ENCODE measurements around the gene TCF4. TPM values are rescaled to one million over a fixed set of nuclear protein-coding genes. Genes with fewer than 3 reads are reported as not detected.

The TCF4 gene
- total and polyA plus RNA-seq, 2 donors (not counting 1 experiment from before 2014, with no cell fraction given) = 68.5 to 353 TPM

DNA sequence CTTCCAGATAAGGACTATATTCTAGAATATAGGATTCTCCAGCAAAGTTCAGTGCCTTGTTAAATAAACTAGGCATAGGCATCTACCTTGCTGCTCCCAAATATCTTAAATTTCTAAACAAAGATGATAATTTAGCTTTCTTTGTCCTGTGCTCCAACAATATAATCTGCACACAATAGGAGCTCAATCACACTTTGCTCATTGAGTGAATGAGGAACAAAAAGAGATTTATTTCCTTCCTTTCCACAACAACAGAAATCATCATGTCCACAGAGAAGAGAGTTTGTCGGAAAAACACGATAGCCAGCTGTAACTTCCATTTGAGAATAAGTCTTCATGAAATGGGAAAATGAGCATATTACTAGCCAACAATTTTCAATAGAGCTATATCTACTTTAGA lies 256.7 kb downstream of the TCF4 start:
- intact Hi-C loops (cut with micrococcal nuclease) = no loop called here
- Histone ChIP-seq H3K79me2 (ENCODE audit: control insufficient read depth, insufficient read depth, low read length) (no peaks in the 10 kb centered on the region), H2AFZ (ENCODE audit: insufficient read depth, low read depth, low read length, poor library complexity, severe bottlenecking) (no peak overlapping the region), H4K20me1 (ENCODE audit: control insufficient read depth, insufficient read depth, low read length, poor library complexity, severe bottlenecking) (no peaks in the 10 kb centered on the region), H3K36me3 (replicated peaks in 1 of 2; ENCODE audit: control extremely low read depth in 1 of 2, control insufficient read depth in 1 of 2, extremely low read depth in 1 of 2, insufficient read depth in 2 of 2, low read length in 1 of 2) (no peaks in the 10 kb centered on the region), H3K4me3 (ENCODE audit: control extremely low read depth in 1 of 5, extremely low read depth in 1 of 5, insufficient read depth in 1 of 5, low read depth in 2 of 5, low read length in 4 of 5) (no peak overlapping the region), H3K9me3 (ENCODE audit: control extremely low read depth in 1 of 3, control insufficient read depth in 2 of 3, insufficient read depth in 1 of 3, low read length in 2 of 3) (no peaks in the 10 kb centered on the region), H3K4me2 (replicated peaks; ENCODE audit: low read depth, low read length, poor library complexity, severe bottlenecking) (no peak overlapping the region), H3K4me1 (ENCODE audit: control insufficient read depth in 2 of 2, insufficient read depth in 2 of 2, low read length in 2 of 2) (peaks cover 19 to 29% of the 10 kb centered on the region in 2 donors), H3K27ac (ENCODE audit: low read length in 2 of 2) (no peak overlapping the region), H3K9ac (ENCODE audit: low read length) (no peak overlapping the region), H3K27me3 (replicated peaks in 1 of 4; ENCODE audit: control extremely low read depth in 1 of 4, control insufficient read depth in 3 of 4, insufficient read depth in 4 of 4, low read length in 3 of 4) (no peaks in the 10 kb centered on the region)
- Mint-ChIP-seq H3K9me3 (ENCODE audit: insufficient read depth) (no peaks in the 10 kb centered on the region), H3K4me1 (peaks cover 39% of the 10 kb centered on the region), H3K4me3 (no peak overlapping the region), H3K27me3 (no peaks in the 10 kb centered on the region), H3K27ac (no peak overlapping the region)
- POLR2A ChIA-PET = no interaction called here
- CTCF ChIA-PET = interaction anchor here (0.7 to 2.1 kb wide), 3 partner anchors 12 to 1228 kb away, joined by 3 to 8 read pairs (median 7); no protein-coding TSS in a partner anchor
- WGBS (ENCODE audit: insufficient coverage) = no CpG with 5 or more reads among the region's 2 CpGs
- no peak for DNase-seq
- TF ChIP-seq EZH2 (IDR thresholded peaks at IDR 0.05; ENCODE audit: borderline replicate concordance, insufficient read depth, low read depth, low read length, poor library complexity, severe bottlenecking) = no peak
- TF ChIP-seq, protein P1, sequence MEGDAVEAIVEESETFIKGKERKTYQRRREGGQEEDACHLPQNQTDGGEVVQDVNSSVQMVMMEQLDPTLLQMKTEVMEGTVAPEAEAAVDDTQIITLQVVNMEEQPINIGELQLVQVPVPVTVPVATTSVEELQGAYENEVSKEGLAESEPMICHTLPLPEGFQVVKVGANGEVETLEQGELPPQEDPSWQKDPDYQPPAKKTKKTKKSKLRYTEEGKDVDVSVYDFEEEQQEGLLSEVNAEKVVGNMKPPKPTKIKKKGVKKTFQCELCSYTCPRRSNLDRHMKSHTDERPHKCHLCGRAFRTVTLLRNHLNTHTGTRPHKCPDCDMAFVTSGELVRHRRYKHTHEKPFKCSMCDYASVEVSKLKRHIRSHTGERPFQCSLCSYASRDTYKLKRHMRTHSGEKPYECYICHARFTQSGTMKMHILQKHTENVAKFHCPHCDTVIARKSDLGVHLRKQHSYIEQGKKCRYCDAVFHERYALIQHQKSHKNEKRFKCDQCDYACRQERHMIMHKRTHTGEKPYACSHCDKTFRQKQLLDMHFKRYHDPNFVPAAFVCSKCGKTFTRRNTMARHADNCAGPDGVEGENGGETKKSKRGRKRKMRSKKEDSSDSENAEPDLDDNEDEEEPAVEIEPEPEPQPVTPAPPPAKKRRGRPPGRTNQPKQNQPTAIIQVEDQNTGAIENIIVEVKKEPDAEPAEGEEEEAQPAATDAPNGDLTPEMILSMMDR (IDR thresholded peaks at IDR 0.05) = no peak
- no peak for ATAC-seq (ENCODE audit: low read depth)

- peak overlapping the region in 1 of 5 experiments; percentile 42 for H3K4me3 ChIP-seq (ENCODE audit: control extremely low read depth in 1 of 5, extremely low read depth in 1 of 5, insufficient read depth in 1 of 5, low read depth in 2 of 5, low read length in 4 of 5)
- no peaks in the 10 kb centered on the region for H3K27me3 Mint-ChIP-seq
- ATAC-seq (ENCODE audit: low read depth) (peak; percentile 59), DNase-seq (peak; percentile 59)
- H3K27ac Mint-ChIP-seq = peak overlapping the region; percentile 78
- H3K4me3 Mint-ChIP-seq = peak overlapping the region; percentile 70
- H3K4me1 ChIP-seq (ENCODE audit: control insufficient read depth in 2 of 2, insufficient read depth in 2 of 2, low read length in 2 of 2) = peaks cover 36 to 50% of the 10 kb centered on the region in 2 donors
- intact Hi-C loops (cut with micrococcal nuclease) = loop anchor here (1.0 to 10.0 kb wide), 3 partner anchors 9 to 926 kb away; no protein-coding TSS in a partner anchor
- H3K36me3 ChIP-seq (replicated peaks in 1 of 2; ENCODE audit: control extremely low read depth in 1 of 2, control insufficient read depth in 1 of 2, extremely low read depth in 1 of 2, insufficient read depth in 2 of 2, low read length in 1 of 2) = no peaks in the 10 kb centered on the region
- peaks cover 61% of the 10 kb centered on the region for H3K4me1 Mint-ChIP-seq
- H3K27me3 ChIP-seq (replicated peaks in 1 of 4; ENCODE audit: control extremely low read depth in 1 of 4, control insufficient read depth in 3 of 4, insufficient read depth in 4 of 4, low read length in 3 of 4) = no peaks in the 10 kb centered on the region
- peak overlapping the region; percentile 43 for H3K4me2 ChIP-seq (replicated peaks; ENCODE audit: low read depth, low read length, poor library complexity, severe bottlenecking)
- no peak overlapping the region for H3K9ac ChIP-seq (ENCODE audit: low read length)
- no peaks in the 10 kb centered on the region for H3K9me3 Mint-ChIP-seq (ENCODE audit: insufficient read depth)
- peak overlapping the region; percentile 15 for H2AFZ ChIP-seq (ENCODE audit: insufficient read depth, low read depth, low read length, poor library complexity, severe bottlenecking)
- CTCF ChIA-PET = interaction anchor here (0.6 to 1.5 kb wide), 4 partner anchors 10 to 534 kb away, joined by 3 read pairs; no protein-coding TSS in a partner anchor
- WGBS (ENCODE audit: insufficient coverage) = 0% methylated on average over 2 of the region's 4 CpGs
- no peaks in the 10 kb centered on the region for H3K9me3 ChIP-seq (ENCODE audit: control extremely low read depth in 1 of 3, control insufficient read depth in 2 of 3, insufficient read depth in 1 of 3, low read length in 2 of 3)
- TF ChIP-seq EZH2 (IDR thresholded peaks at IDR 0.05; ENCODE audit: borderline replicate concordance, insufficient read depth, low read depth, low read length, poor library complexity, severe bottlenecking) = no peak
- TF ChIP-seq, protein P1 (IDR thresholded peaks at IDR 0.05) = no peak
- no peaks in the 10 kb centered on the region for H4K20me1 ChIP-seq (ENCODE audit: control insufficient read depth, insufficient read depth, low read length, poor library complexity, severe bottlenecking)
- H3K27ac ChIP-seq (ENCODE audit: low read length in 2 of 2) = peak overlapping the region; percentile 46 to 58
- H3K79me2 ChIP-seq (ENCODE audit: control insufficient read depth, insufficient read depth, low read length) = peaks cover 27% of the 10 kb centered on the region
- POLR2A ChIA-PET = no interaction called here
These were observed 259.7 kb downstream of the TCF4 start for GRCh38 chr18:55328301-55328700.

Measured in B cell (primary cell).